HEK293 (cell line): ENCODE data around the gene LRRC47.

Experiments
- EGR2 ChIP-seq: fragments of 450-650 bp; formaldehyde crosslinking; IDR thresholded peaks from 2 replicates; pipeline ENCODE4 v1.5.1; 2016; ENCODE audit warnings: low read depth, missing biosample characterization, missing genetic modification characterization
- GLI4 ChIP-seq: fragments of 450-650 bp; formaldehyde crosslinking; IDR thresholded peaks from 2 replicates; pipeline ENCODE4 v1.5.1; 2016; ENCODE audit warnings: missing biosample characterization, missing genetic modification characterization
- GLIS2 ChIP-seq: fragments of 450-650 bp; formaldehyde crosslinking; IDR thresholded peaks from 2 replicates; pipeline ENCODE4 v1.5.1; 2016; ENCODE audit warnings: missing biosample characterization, missing genetic modification characterization
- HOXA7 ChIP-seq: sonication (generic); formaldehyde crosslinking; IDR thresholded peaks from 2 replicates; pipeline ENCODE4 v1.8.1; 2022; ENCODE audit warnings: missing genetic modification reagents, borderline replicate concordance
- HOXD13 ChIP-seq: sonication (generic); formaldehyde crosslinking; IDR thresholded peaks from 2 replicates; pipeline ENCODE4 v1.8.0; 2022; ENCODE audit warnings: missing genetic modification reagents, borderline replicate concordance
- SP2 ChIP-seq: fragments of 450-650 bp; formaldehyde crosslinking; IDR thresholded peaks from 2 replicates; pipeline ENCODE4 v1.5.1; 2016; ENCODE audit warnings: missing biosample characterization, missing genetic modification characterization
- ZBTB48 ChIP-seq: fragments of 450-650 bp; formaldehyde crosslinking; IDR thresholded peaks from 2 replicates; pipeline ENCODE4 v1.5.1; 2016; ENCODE audit warnings: missing biosample characterization, missing genetic modification characterization
- ZFP37 ChIP-seq: fragments of 450-650 bp; formaldehyde crosslinking; IDR thresholded peaks from 2 replicates; pipeline ENCODE4 v1.5.1; 2016; ENCODE audit warnings: missing biosample characterization, missing genetic modification characterization
- ZIC2 ChIP-seq: fragments of 450-650 bp; formaldehyde crosslinking; IDR thresholded peaks from 2 replicates; pipeline ENCODE4 v1.5.1; 2016; ENCODE audit warnings: missing biosample characterization, missing genetic modification characterization
- ZNF133 ChIP-seq: fragments of 450-650 bp; formaldehyde crosslinking; IDR thresholded peaks from 2 replicates; pipeline ENCODE4 v1.5.1; 2016; ENCODE audit warnings: missing biosample characterization, missing genetic modification characterization
- ZNF155 ChIP-seq: fragments of 450-650 bp; formaldehyde crosslinking; IDR thresholded peaks from 2 replicates; pipeline ENCODE4 v1.5.1; 2016; ENCODE audit warnings: missing biosample characterization, missing genetic modification characterization
- ZNF211 ChIP-seq: fragments of 450-650 bp; formaldehyde crosslinking; IDR thresholded peaks from 2 replicates; pipeline ENCODE4 v1.5.1; 2016; ENCODE audit warnings: low read depth, missing biosample characterization, missing genetic modification characterization
- ZNF23 ChIP-seq: fragments of 450-650 bp; formaldehyde crosslinking; IDR thresholded peaks from 2 replicates; pipeline ENCODE4 v1.5.1; 2016; ENCODE audit warnings: missing biosample characterization, missing genetic modification characterization, borderline replicate concordance
- ZNF335 ChIP-seq: fragments of 450-650 bp; formaldehyde crosslinking; conservative IDR thresholded peaks from 2 replicates; pipeline ENCODE4 v1.5.1; 2016; ENCODE audit warnings: missing biosample characterization, missing genetic modification characterization
- ZNF426 ChIP-seq: fragments of 450-650 bp; formaldehyde crosslinking; IDR thresholded peaks from 2 replicates; pipeline ENCODE4 v1.5.1; 2017; ENCODE audit warnings: missing biosample characterization, missing genetic modification characterization, mild to moderate bottlenecking, inconsistent platforms, moderate library complexity
- ZNF629 ChIP-seq: fragments of 450-650 bp; formaldehyde crosslinking; IDR thresholded peaks from 2 replicates; pipeline ENCODE4 v1.5.1; 2017; ENCODE audit warnings: missing biosample characterization, missing genetic modification characterization
- ZNF660 ChIP-seq: fragments of 450-650 bp; IDR thresholded peaks from 2 replicates; pipeline ENCODE4 v1.5.1; 2018; ENCODE audit warnings: missing biosample characterization, mild to moderate bottlenecking, missing genetic modification characterization
- ZNF777 ChIP-seq: fragments of 450-650 bp; formaldehyde crosslinking; IDR thresholded peaks from 2 replicates; pipeline ENCODE4 v1.5.1; 2017; ENCODE audit warnings: missing biosample characterization, missing genetic modification characterization, borderline replicate concordance
- ZSCAN16 ChIP-seq: fragments of 450-650 bp; formaldehyde crosslinking; IDR thresholded peaks from 2 replicates; pipeline ENCODE4 v1.5.1; 2016; ENCODE audit warnings: missing biosample characterization, missing genetic modification characterization
- TF ChIP-seq, protein P1 (sequence below): fragments of 450-650 bp; formaldehyde crosslinking; IDR thresholded peaks from 2 replicates; pipeline ENCODE4 v1.5.1; 2017; ENCODE audit warnings: missing biosample characterization, mild to moderate bottlenecking, missing genetic modification characterization, moderate library complexity
- TF ChIP-seq, protein P2 (sequence below): fragments of 450-650 bp; formaldehyde crosslinking; IDR thresholded peaks from 2 replicates; pipeline ENCODE4 v1.5.1; 2016; ENCODE audit warnings: missing biosample characterization, missing genetic modification characterization
- TF ChIP-seq, protein P3 (sequence below): fragments of 450-650 bp; formaldehyde crosslinking; IDR thresholded peaks from 2 replicates; pipeline ENCODE4 v1.5.1; 2016; ENCODE audit warnings: missing biosample characterization, missing genetic modification characterization
- TF ChIP-seq, protein P4 (sequence below): fragments of 450-650 bp; formaldehyde crosslinking; optimal IDR thresholded peaks from 2 replicates; pipeline ENCODE3; 2016; ENCODE audit warnings: missing biosample characterization, mild to moderate bottlenecking, missing genetic modification characterization
- TF ChIP-seq, protein P5 (sequence below): fragments of 450-650 bp; formaldehyde crosslinking; IDR thresholded peaks from 2 replicates; pipeline ENCODE4 v1.5.1; 2016; ENCODE audit warnings: missing biosample characterization, missing genetic modification characterization
- TF ChIP-seq, protein P6 (sequence below): fragments of 450-650 bp; formaldehyde crosslinking; IDR thresholded peaks from 2 replicates; pipeline ENCODE4 v1.5.1; 2016; ENCODE audit warnings: missing biosample characterization, missing genetic modification characterization, borderline replicate concordance
- TF ChIP-seq, protein P7 (sequence below): fragments of 450-650 bp; formaldehyde crosslinking; conservative IDR thresholded peaks from 2 replicates; pipeline ENCODE4 v1.5.1; 2016; ENCODE audit warnings: low read depth, missing biosample characterization, missing genetic modification characterization

LRRC47 gene

DNA sequence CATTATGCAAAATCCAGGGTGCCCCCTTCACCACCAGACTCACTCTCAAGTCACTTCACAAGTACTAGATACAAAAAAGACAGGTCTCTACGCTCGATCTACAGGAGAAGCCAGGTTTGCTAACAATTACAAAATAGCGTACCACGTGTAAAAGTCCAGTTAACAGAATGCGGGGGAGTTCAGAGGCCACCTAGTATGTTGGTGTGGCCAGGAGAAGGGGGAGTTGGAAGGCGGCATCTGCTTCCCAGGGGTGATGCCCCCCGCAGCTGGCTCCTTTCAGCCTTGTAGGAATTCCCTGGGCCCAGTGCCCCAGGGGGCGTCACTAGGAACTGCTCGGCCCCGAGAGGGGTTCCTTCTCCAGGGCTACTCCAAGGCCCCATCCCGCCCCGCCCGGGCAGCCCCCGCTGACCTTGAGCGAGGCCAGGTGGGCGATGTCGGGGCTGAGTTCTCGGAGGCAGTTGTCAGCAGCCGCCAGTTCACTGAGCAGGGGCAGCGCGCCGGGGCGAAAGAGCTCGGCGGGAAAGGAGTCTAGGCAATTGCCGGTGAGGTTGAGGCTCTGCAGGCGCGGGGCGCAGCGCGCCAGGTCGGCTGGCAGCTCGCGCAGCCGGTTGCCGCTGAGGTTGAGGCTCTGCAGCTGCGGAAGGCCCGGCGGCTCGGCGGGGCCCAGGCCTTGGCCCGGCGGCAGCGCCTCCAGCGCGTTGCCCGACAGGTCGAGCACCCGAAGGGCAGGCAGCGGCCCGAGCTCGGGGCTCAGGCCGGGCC, 664 bp downstream of the LRRC47 start (continued):
- TF ChIP-seq ZNF23 (tag by site-specific recombination) (no peak), EGR2 (tag by site-specific recombination) (peak; percentile 32), ZFP37 (tag by site-specific recombination) (no peak), HOXA7 (CRISPR knock-in tag) (no peak), ZNF777 (tag by site-specific recombination) (no peak), ZNF133 (no peak), ZNF211 (no peak), ZIC2 (tag by site-specific recombination) (peak; percentile 78), ZNF629 (tag by site-specific recombination) (no peak), ZNF155 (tag by site-specific recombination) (no peak), ZNF426 (tag by site-specific recombination) (no peak), ZSCAN16 (tag by site-specific recombination) (no peak), HOXD13 (CRISPR knock-in tag) (no peak), GLI4 (no peak), ZNF660 (no peak), GLIS2 (tag by site-specific recombination) (peak; percentile 77), ZBTB48 (tag by site-specific recombination) (no peak), SP2 (tag by site-specific recombination) (peak; percentile 25; the same call in 1 of the 2 replicates), ZNF335 (tag by site-specific recombination) (peak; percentile 83)
- TF ChIP-seq, protein P1, sequence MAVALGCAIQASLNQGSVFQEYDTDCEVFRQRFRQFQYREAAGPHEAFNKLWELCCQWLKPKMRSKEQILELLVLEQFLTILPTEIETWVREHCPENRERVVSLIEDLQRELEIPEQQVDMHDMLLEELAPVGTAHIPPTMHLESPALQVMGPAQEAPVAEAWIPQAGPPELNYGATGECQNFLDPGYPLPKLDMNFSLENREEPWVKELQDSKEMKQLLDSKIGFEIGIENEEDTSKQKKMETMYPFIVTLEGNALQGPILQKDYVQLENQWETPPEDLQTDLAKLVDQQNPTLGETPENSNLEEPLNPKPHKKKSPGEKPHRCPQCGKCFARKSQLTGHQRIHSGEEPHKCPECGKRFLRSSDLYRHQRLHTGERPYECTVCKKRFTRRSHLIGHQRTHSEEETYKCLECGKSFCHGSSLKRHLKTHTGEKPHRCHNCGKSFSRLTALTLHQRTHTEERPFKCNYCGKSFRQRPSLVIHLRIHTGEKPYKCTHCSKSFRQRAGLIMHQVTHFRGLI (tag by site-specific recombination) = no peak
- TF ChIP-seq, protein P2, sequence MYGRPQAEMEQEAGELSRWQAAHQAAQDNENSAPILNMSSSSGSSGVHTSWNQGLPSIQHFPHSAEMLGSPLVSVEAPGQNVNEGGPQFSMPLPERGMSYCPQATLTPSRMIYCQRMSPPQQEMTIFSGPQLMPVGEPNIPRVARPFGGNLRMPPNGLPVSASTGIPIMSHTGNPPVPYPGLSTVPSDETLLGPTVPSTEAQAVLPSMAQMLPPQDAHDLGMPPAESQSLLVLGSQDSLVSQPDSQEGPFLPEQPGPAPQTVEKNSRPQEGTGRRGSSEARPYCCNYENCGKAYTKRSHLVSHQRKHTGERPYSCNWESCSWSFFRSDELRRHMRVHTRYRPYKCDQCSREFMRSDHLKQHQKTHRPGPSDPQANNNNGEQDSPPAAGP = no peak
- TF ChIP-seq, protein P3, sequence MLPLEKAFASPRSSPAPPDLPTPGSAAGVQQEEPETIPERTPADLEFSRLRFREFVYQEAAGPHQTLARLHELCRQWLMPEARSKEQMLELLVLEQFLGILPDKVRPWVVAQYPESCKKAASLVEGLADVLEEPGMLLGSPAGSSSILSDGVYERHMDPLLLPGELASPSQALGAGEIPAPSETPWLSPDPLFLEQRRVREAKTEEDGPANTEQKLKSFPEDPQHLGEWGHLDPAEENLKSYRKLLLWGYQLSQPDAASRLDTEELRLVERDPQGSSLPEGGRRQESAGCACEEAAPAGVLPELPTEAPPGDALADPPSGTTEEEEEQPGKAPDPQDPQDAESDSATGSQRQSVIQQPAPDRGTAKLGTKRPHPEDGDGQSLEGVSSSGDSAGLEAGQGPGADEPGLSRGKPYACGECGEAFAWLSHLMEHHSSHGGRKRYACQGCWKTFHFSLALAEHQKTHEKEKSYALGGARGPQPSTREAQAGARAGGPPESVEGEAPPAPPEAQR (tag by site-specific recombination) = no peak
- TF ChIP-seq, protein P4, sequence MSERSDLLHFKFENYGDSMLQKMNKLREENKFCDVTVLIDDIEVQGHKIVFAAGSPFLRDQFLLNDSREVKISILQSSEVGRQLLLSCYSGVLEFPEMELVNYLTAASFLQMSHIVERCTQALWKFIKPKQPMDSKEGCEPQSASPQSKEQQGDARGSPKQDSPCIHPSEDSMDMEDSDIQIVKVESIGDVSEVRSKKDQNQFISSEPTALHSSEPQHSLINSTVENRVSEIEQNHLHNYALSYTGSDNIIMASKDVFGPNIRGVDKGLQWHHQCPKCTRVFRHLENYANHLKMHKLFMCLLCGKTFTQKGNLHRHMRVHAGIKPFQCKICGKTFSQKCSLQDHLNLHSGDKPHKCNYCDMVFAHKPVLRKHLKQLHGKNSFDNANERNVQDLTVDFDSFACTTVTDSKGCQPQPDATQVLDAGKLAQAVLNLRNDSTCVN (tag by site-specific recombination) = peak; percentile 35
- TF ChIP-seq, protein P5, sequence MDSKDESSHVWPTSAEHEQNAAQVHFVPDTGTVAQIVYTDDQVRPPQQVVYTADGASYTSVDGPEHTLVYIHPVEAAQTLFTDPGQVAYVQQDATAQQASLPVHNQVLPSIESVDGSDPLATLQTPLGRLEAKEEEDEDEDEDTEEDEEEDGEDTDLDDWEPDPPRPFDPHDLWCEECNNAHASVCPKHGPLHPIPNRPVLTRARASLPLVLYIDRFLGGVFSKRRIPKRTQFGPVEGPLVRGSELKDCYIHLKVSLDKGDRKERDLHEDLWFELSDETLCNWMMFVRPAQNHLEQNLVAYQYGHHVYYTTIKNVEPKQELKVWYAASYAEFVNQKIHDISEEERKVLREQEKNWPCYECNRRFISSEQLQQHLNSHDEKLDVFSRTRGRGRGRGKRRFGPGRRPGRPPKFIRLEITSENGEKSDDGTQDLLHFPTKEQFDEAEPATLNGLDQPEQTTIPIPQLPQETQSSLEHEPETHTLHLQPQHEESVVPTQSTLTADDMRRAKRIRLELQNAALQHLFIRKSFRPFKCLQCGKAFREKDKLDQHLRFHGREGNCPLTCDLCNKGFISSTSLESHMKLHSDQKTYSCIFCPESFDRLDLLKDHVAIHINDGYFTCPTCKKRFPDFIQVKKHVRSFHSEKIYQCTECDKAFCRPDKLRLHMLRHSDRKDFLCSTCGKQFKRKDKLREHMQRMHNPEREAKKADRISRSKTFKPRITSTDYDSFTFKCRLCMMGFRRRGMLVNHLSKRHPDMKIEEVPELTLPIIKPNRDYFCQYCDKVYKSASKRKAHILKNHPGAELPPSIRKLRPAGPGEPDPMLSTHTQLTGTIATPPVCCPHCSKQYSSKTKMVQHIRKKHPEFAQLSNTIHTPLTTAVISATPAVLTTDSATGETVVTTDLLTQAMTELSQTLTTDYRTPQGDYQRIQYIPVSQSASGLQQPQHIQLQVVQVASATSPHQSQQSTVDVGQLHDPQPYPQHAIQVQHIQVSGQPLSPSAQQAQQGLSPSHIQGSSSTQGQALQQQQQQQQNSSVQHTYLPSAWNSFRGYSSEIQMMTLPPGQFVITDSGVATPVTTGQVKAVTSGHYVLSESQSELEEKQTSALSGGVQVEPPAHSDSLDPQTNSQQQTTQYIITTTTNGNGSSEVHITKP (tag by site-specific recombination) = peak; percentile 63
- TF ChIP-seq, protein P6, sequence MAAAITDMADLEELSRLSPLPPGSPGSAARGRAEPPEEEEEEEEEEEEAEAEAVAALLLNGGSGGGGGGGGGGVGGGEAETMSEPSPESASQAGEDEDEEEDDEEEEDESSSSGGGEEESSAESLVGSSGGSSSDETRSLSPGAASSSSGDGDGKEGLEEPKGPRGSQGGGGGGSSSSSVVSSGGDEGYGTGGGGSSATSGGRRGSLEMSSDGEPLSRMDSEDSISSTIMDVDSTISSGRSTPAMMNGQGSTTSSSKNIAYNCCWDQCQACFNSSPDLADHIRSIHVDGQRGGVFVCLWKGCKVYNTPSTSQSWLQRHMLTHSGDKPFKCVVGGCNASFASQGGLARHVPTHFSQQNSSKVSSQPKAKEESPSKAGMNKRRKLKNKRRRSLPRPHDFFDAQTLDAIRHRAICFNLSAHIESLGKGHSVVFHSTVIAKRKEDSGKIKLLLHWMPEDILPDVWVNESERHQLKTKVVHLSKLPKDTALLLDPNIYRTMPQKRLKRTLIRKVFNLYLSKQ = no peak
- TF ChIP-seq, protein P7, sequence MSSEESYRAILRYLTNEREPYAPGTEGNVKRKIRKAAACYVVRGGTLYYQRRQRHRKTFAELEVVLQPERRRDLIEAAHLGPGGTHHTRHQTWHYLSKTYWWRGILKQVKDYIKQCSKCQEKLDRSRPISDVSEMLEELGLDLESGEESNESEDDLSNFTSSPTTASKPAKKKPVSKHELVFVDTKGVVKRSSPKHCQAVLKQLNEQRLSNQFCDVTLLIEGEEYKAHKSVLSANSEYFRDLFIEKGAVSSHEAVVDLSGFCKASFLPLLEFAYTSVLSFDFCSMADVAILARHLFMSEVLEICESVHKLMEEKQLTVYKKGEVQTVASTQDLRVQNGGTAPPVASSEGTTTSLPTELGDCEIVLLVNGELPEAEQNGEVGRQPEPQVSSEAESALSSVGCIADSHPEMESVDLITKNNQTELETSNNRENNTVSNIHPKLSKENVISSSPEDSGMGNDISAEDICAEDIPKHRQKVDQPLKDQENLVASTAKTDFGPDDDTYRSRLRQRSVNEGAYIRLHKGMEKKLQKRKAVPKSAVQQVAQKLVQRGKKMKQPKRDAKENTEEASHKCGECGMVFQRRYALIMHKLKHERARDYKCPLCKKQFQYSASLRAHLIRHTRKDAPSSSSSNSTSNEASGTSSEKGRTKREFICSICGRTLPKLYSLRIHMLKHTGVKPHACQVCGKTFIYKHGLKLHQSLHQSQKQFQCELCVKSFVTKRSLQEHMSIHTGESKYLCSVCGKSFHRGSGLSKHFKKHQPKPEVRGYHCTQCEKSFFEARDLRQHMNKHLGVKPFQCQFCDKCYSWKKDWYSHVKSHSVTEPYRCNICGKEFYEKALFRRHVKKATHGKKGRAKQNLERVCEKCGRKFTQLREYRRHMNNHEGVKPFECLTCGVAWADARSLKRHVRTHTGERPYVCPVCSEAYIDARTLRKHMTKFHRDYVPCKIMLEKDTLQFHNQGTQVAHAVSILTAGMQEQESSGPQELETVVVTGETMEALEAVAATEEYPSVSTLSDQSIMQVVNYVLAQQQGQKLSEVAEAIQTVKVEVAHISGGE = no peak
